Measurements from ENCODE around the gene AK9.
A peak's percentile ranks its signal among the peaks of the same experiment; 100 is the strongest.

Gene AK9

GRCh38 chr6:109511832-109512231 is 179.2 kb downstream of the AK9 start:
- DNase-seq (ENCODE audit: low spot score): no peak

- no peak for DNase-seq (ENCODE audit: low spot score)
Observed at GRCh38 chr6:109510358-109510757, 180.6 kb downstream of the AK9 start.

GRCh38 chr6:109508166-109508860 is 182.7 kb downstream of the AK9 start:
- DNase-seq (ENCODE audit: low spot score): no peak

GRCh38 chr6:109507490-109508072 is 183.4 kb downstream of the AK9 start:
- DNase-seq (ENCODE audit: low spot score): no peak

- no peak for DNase-seq (ENCODE audit: low spot score)
Observed at GRCh38 chr6:109506841-109507240, 184.2 kb downstream of the AK9 start.

GRCh38 chr6:109506314-109506713 is 184.7 kb downstream of the AK9 start:
- no peak for DNase-seq (ENCODE audit: low spot score)

GRCh38 chr6:109503327-109504224 is 187.4 kb downstream of the AK9 start:
- no peak for DNase-seq (ENCODE audit: low spot score)

GRCh38 chr6:109498936-109499335 is 192.1 kb downstream of the AK9 start:
- no peak for DNase-seq (ENCODE audit: low spot score)

GRCh38 chr6:109498052-109498451 is 192.9 kb downstream of the AK9 start:
- DNase-seq (ENCODE audit: low spot score): no peak

- DNase-seq (ENCODE audit: low spot score): no peak
Observed at GRCh38 chr6:109496036-109496772, 194.8 kb downstream of the AK9 start.

- DNase-seq (ENCODE audit: low spot score): no peak
Observed at GRCh38 chr6:109493865-109494264, 197.1 kb downstream of the AK9 start.

- DNase-seq (ENCODE audit: low spot score): no peak
Observed at GRCh38 chr6:109491207-109491938, 199.6 kb downstream of the AK9 start.

GRCh38 chr6:109490713-109491112 is 200.3 kb downstream of the AK9 start:
- DNase-seq (ENCODE audit: low spot score): no peak

- no peak for DNase-seq (ENCODE audit: low spot score)
Observed at GRCh38 chr6:109488001-109488400, 203.0 kb downstream of the AK9 start.

GRCh38 chr6:109486068-109486467 is 204.9 kb downstream of the AK9 start:
- no peak for DNase-seq (ENCODE audit: low spot score)

- DNase-seq (ENCODE audit: low spot score): no peak
Observed at GRCh38 chr6:109485266-109485935, 205.6 kb downstream of the AK9 start.

GRCh38 chr6:109484122-109484521 is 206.9 kb downstream of the AK9 start:
- no peak for DNase-seq (ENCODE audit: low spot score)

- no peak for DNase-seq (ENCODE audit: low spot score)
Observed at GRCh38 chr6:109483735-109484057, 207.3 kb downstream of the AK9 start.

GRCh38 chr6:109482905-109483734 is 207.9 kb downstream of the AK9 start, which contains the start of gene ZBTB24:
Gene ZBTB24 (minus strand): TSS chr6:109483219. CDS start chr6:109482026, 1,193 bp downstream.
- peak; percentile 79 for DNase-seq (ENCODE audit: low spot score)

- no peak for DNase-seq (ENCODE audit: low spot score)
Observed at GRCh38 chr6:109480993-109481480, 210.0 kb downstream of the AK9 start.

Measured in HuH-7.5 (cell line).